C4-2B (cell line): ENCODE results near the gene MAML1.
"Not testable (repeated sequence)": the region's sequence is repeated elsewhere in the genome, so short reads cannot be mapped to it uniquely, and the experiment has no call there.

Experiments used
- H3K27ac ChIP-seq: fragments of 450-650 bp; 2 replicates; pipeline ENCODE4 v1.5.1; 2017
- ZFX ChIP-seq: fragments of 450-650 bp; IDR thresholded peaks from 2 replicates; pipeline ENCODE4 v1.6.1; 2017
- TF ChIP-seq, protein P1 (sequence below): fragments of 450-650 bp; conservative IDR thresholded peaks from 2 replicates; pipeline ENCODE4 v1.5.1; 2017; ENCODE audit warnings: mild to moderate bottlenecking

Gene MAML1

GRCh38 chr5:179738742-179739141, 6.1 kb downstream of the MAML1 start:
- no peak for TF ChIP-seq ZFX
- TF ChIP-seq, protein P1, sequence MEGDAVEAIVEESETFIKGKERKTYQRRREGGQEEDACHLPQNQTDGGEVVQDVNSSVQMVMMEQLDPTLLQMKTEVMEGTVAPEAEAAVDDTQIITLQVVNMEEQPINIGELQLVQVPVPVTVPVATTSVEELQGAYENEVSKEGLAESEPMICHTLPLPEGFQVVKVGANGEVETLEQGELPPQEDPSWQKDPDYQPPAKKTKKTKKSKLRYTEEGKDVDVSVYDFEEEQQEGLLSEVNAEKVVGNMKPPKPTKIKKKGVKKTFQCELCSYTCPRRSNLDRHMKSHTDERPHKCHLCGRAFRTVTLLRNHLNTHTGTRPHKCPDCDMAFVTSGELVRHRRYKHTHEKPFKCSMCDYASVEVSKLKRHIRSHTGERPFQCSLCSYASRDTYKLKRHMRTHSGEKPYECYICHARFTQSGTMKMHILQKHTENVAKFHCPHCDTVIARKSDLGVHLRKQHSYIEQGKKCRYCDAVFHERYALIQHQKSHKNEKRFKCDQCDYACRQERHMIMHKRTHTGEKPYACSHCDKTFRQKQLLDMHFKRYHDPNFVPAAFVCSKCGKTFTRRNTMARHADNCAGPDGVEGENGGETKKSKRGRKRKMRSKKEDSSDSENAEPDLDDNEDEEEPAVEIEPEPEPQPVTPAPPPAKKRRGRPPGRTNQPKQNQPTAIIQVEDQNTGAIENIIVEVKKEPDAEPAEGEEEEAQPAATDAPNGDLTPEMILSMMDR, result no peak
- no peak overlapping the region for H3K27ac ChIP-seq

DNA sequence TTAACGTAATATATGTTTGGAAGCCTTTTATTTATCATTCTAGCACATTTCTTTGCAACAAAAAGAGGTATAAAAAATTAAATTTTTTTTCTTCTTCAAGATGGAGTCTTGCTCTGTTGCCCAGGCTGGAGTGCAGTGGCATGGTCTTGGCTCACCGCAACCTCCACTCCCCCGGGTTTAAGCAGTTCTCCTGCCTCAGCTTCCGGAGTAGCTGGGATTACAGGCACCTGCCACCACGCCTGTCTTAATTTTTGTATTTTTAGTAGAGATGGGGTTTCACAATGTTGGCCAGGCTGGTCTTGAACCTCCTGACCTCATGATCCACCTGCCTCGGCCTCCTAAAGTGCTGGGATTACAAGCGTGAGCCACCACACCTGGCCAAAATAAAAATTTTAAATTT, 11.5 kb downstream of the MAML1 start:
- H3K27ac ChIP-seq, result not testable (repeated sequence)

DNA sequence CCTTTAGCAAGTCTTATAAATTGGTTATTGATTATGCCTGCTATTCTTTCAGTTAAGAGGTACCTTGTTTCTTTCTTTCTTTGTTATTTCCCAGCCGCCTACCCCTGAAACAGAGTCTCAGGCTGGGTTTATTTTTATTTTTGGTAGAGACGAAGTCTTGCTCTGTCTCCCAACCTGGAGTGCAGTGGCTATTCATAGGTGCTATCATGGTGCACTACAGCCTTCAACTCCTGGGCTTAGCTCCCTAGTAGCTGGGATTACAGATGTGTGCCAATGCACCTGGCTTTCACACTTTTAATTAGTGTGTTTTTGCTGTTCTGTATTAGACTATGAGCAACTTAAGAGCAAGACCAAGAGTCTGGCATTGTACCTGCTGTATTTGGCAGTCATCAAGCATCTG, 14.2 kb downstream of the MAML1 start:
- H3K27ac ChIP-seq, result no peak overlapping the region
- TF ChIP-seq ZFX, result no peak
- TF ChIP-seq, protein P1, result no peak

DNA sequence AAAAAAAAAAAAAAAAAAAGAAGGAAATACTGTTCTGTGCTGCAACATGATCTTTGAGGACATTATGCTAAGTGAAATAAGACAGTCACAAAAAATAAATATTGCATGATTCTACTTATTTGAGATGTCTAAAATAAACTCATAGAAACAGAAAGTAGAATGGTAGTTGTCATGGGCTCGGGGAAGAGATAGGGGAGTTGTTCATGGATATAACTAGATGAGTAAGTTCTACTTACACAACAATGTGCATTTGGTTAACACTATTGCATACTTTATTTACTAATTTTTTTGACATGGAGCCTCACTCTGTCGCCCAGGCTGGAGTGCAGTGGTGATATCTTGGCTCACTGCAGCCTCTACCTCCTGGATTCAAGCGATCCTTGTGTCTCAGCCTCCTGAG, 15.2 kb downstream of the MAML1 start:
- no peak overlapping the region for H3K27ac ChIP-seq
- TF ChIP-seq ZFX, result no peak
- TF ChIP-seq, protein P1, result no peak

- H3K27ac ChIP-seq, result no peak overlapping the region
- TF ChIP-seq, protein P1, result no peak
- TF ChIP-seq ZFX, result no peak
Measured at GRCh38 chr5:179749857-179750508, 17.4 kb downstream of the MAML1 start.

GRCh38 chr5:179753971-179754370, 21.3 kb downstream of the MAML1 start:
- no peak overlapping the region for H3K27ac ChIP-seq
- TF ChIP-seq, protein P1, result no peak
- TF ChIP-seq ZFX, result no peak

DNA sequence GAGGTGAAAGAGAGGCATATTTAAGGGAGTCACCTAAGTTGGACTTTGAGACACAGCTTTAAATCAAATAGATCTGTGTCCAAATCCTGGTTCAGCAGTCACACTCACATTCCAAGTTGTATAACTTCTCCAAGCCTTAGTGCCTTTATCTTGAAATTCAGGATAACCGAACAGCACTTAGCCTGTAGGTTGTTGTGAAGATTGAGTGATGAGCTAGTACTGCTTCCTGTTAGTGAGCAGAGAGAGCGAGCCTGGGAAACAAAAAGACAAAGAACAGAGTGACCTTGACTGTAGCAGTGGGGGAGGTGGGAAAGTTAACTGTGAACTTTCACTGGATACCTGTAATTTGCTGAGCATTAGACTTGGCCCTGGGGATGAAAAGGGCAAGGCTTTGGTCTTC, 22.4 kb downstream of the MAML1 start:
- no peak overlapping the region for H3K27ac ChIP-seq
- TF ChIP-seq, protein P1, result no peak
- TF ChIP-seq ZFX, result no peak

- no peak overlapping the region for H3K27ac ChIP-seq
- TF ChIP-seq, protein P1, result no peak
- TF ChIP-seq ZFX, result no peak
Measured at GRCh38 chr5:179758955-179759354, 26.3 kb downstream of the MAML1 start.
